IPS DF 4.7 (cell line): ENCODE data around the gene SELENON.
"Not testable (repeated sequence)": the region's sequence is repeated elsewhere in the genome, so short reads cannot be mapped to it uniquely, and the experiment has no call there.

Source experiments
- DNase-seq: peaks from one replicate; pipeline ENCODE4 v3.0.0-alpha.2; 2013; ENCODE audit warnings: low spot score; ENCODE audit errors: extremely low read depth

Gene SELENON

GRCh38 chr1:25828491-25828890, 28.5 kb downstream of the SELENON start:
- no peak for DNase-seq

- DNase-seq: no peak
Observed at GRCh38 chr1:25829046-25829445, 29.1 kb downstream of the SELENON start.

GRCh38 chr1:25831569-25832196, 31.7 kb downstream of the SELENON start:
- DNase-seq: no peak

- DNase-seq: no peak
Observed at GRCh38 chr1:25832336-25833037, 32.5 kb downstream of the SELENON start.

- DNase-seq: no peak
Observed at GRCh38 chr1:25833158-25833557, 33.2 kb downstream of the SELENON start.

GRCh38 chr1:25834894-25835293, 34.9 kb downstream of the SELENON start:
- no peak for DNase-seq

GRCh38 chr1:25836695-25837094, 36.7 kb downstream of the SELENON start:
- DNase-seq: no peak

GRCh38 chr1:25837262-25837875, 37.4 kb downstream of the SELENON start:
- DNase-seq: no peak

GRCh38 chr1:25839808-25840207, 39.8 kb downstream of the SELENON start:
- not testable (repeated sequence) for DNase-seq

- no peak for DNase-seq
Observed at GRCh38 chr1:25843483-25843882, 43.5 kb downstream of the SELENON start.

- DNase-seq: no peak
Observed at GRCh38 chr1:25844536-25845337, 44.7 kb downstream of the SELENON start.

GRCh38 chr1:25845664-25846063, 45.7 kb downstream of the SELENON start:
- DNase-seq: no peak

- DNase-seq: no peak
Observed at GRCh38 chr1:25847929-25848328, 47.9 kb downstream of the SELENON start.

- DNase-seq: no peak
Observed at GRCh38 chr1:25848531-25848930, 48.5 kb downstream of the SELENON start.

- DNase-seq: no peak
Observed at GRCh38 chr1:25854554-25854953, 54.6 kb downstream of the SELENON start.

GRCh38 chr1:25856856-25857255, 56.9 kb downstream of the SELENON start:
- DNase-seq: no peak

GRCh38 chr1:25858494-25858893, 58.5 kb downstream of the SELENON start:
- no peak for DNase-seq

- DNase-seq: no peak
Observed at GRCh38 chr1:25858906-25859789, 59.2 kb downstream of the SELENON start, which contains the start of gene AUNIP. TSS of gene AUNIP (minus strand) at chr1:25859457. CDS start at chr1:25859357, 100 bp downstream.

- no peak for DNase-seq
Observed at GRCh38 chr1:25861316-25862286, 61.6 kb downstream of the SELENON start.
